ENCODE data around the gene DPEP3.

- TF ChIP-seq EZH2 (IDR thresholded peaks at IDR 0.05) (no peak), CTCF (IDR thresholded peaks at IDR 0.05) (no peak), EZH2phosphoT487 (IDR thresholded peaks at IDR 0.05) (no peak)
Measured at GRCh38 chr16:67977469-67978227, 2.7 kb downstream of the DPEP3 start.

All from neural progenitor cell (in vitro differentiated cells).